ENCODE measurements around the gene SPSB1.

- TF ChIP-seq, protein P1, sequence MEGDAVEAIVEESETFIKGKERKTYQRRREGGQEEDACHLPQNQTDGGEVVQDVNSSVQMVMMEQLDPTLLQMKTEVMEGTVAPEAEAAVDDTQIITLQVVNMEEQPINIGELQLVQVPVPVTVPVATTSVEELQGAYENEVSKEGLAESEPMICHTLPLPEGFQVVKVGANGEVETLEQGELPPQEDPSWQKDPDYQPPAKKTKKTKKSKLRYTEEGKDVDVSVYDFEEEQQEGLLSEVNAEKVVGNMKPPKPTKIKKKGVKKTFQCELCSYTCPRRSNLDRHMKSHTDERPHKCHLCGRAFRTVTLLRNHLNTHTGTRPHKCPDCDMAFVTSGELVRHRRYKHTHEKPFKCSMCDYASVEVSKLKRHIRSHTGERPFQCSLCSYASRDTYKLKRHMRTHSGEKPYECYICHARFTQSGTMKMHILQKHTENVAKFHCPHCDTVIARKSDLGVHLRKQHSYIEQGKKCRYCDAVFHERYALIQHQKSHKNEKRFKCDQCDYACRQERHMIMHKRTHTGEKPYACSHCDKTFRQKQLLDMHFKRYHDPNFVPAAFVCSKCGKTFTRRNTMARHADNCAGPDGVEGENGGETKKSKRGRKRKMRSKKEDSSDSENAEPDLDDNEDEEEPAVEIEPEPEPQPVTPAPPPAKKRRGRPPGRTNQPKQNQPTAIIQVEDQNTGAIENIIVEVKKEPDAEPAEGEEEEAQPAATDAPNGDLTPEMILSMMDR (conservative IDR thresholded peaks at IDR 0.05; ENCODE audit: low read depth in 2 of 2) = no peak
- TF ChIP-seq POLR2AphosphoS5 (IDR thresholded peaks at IDR 0.05; ENCODE audit: low read depth) (no peak), EZH2 (IDR thresholded peaks at IDR 0.05; ENCODE audit: low read depth, unreplicated experiment) (no peak), ZNF331 (CRISPR knock-in tag; IDR thresholded peaks at IDR 0.05; ENCODE audit: low read depth) (no peak), EZH2phosphoT487 (IDR thresholded peaks at IDR 0.05; ENCODE audit: unreplicated experiment) (no peak), ETS1 (IDR thresholded peaks at IDR 0.05) (no peak)
Observed at GRCh38 chr1:9350013-9350908, 57.6 kb downstream of the SPSB1 start.

Measured in GM23338 (cell line).